ENCODE results near the gene CRAMP1.

The CRAMP1 gene

DNA sequence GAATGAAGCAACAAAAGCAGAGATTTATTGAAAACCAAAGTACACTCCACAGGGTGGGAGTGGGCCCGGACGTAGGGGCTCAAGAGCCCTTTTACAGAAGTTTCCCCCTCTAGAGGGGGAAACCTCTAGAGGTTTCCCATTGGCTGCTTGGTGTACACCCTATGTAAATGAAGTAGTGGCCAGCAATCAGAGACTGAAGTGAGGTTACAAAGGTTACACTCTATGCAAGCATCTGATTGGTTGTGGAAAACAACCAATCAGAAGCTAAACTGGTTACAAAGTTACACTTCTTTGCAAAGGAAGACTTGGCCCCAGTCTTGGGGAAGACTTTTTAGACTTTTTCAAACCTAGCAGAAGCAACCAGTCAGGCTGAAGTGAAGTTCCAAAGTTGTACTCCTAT, 27.1 kb downstream of the CRAMP1 start:
- Histone ChIP-seq H2BK5ac (ENCODE audit: low read depth, low read length, poor library complexity, severe bottlenecking) (no peak overlapping the region), H4K8ac (ENCODE audit: low read length) (no peak overlapping the region), H2AK5ac (ENCODE audit: low read length, severe bottlenecking) (no peak overlapping the region), H3K14ac (ENCODE audit: low read length in 2 of 2) (no peak overlapping the region), H3K9me3 (ENCODE audit: control insufficient read depth, low read length) (no peaks in the 10 kb centered on the region), H2AFZ (ENCODE audit: low read depth, low read length) (no peak overlapping the region), H3K18ac (ENCODE audit: low read depth in 1 of 2, low read length in 2 of 2) (no peak overlapping the region), H3K27me3 (ENCODE audit: control insufficient read depth in 1 of 2, insufficient read depth in 1 of 2, low read length in 2 of 2) (no peaks in the 10 kb centered on the region), H2BK12ac (ENCODE audit: low read length in 2 of 2) (no peak overlapping the region), H3K27ac (ENCODE audit: low read length, poor library complexity, severe bottlenecking) (no peak overlapping the region), H2BK120ac (ENCODE audit: low read depth, low read length) (no peak overlapping the region), H3K36me3 (ENCODE audit: control insufficient read depth in 1 of 2, insufficient read depth in 2 of 2, low read depth in 1 of 2, low read length in 2 of 2) (peaks cover 80 to 84% of the 10 kb centered on the region in 2 experiments), H4K91ac (ENCODE audit: low read length) (no peak overlapping the region), H3K4ac (ENCODE audit: low read depth in 1 of 2, low read length in 2 of 2) (no peak overlapping the region), H3K79me1 (replicated peaks; ENCODE audit: low read length, poor library complexity, severe bottlenecking) (peaks cover 62% of the 10 kb centered on the region), H2BK15ac (ENCODE audit: low read depth, poor library complexity, severe bottlenecking) (no peak overlapping the region), H3K4me1 (ENCODE audit: control insufficient read depth, insufficient read depth, low read depth, low read length) (peaks cover 7% of the 10 kb centered on the region), H3K23ac (ENCODE audit: low read length in 2 of 2) (no peak overlapping the region), H3K9ac (ENCODE audit: low read length) (no peak overlapping the region), H3K4me3 (ENCODE audit: insufficient read depth in 1 of 2, low read depth in 1 of 2, low read length in 2 of 2) (no peak overlapping the region), H3K4me2 (ENCODE audit: low read length, poor library complexity, severe bottlenecking) (no peak overlapping the region)
- DNase-seq: no peak
- WGBS: 100% methylated on average over 2 of the region's 2 CpGs

DNA sequence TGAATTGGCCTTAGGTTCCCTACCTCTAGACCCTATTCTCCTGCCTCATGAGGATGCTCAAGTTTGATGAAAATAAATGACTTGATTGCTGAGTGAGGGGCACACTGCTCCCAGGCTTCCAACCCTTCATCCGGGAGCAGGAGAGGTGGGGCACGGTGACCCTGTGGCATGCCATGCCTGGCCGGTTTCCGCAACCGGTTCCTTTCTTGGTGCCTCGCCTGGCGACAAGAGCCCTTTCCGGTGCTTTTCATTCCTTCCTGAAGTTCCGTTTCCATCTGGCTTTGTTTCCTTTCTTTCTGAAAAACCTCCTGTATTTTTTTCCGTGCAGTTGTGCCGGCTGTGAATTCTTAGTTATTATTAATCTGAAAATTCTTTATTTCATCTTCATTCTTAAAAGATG, 27.7 kb downstream of the CRAMP1 start:
- WGBS: 96% methylated on average over 7 of the region's 11 CpGs
- H4K91ac ChIP-seq (ENCODE audit: low read length): no peak overlapping the region

DNA sequence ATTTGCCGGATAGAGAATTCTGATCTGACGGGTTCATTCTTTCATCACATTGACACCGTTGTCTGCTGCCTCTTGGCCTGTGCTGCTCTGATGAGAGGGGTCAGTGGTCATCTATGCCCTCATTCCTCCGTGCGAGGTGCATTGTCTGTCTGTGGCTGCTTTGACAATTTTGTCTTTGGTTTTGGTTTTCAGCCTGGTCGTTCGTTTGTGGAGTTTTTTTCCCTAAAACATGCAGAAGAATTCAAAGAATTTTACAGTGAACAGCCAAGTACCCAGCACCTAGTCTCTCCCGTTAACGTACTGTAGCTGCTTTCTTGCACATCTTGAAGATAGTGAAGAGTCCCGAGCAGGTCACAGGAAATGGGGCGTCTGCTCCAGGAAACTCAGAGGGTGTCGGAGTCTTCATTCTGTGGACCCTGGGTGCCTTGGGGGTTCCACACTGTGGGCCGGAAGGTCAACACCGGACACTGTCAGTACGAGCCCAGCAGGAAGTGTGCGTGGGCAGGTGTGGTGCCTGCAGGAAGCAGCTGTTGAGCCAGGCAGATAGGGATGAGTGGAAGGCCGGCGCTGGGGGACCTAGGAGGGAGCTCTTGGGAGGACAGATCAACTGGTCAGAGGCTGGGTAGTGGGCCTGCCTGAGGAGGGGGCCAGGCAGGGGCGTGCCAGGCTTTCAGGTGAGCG, 28.2 kb downstream of the CRAMP1 start:
- 94% methylated on average over 20 of the region's 20 CpGs for WGBS
- H2AFZ ChIP-seq (ENCODE audit: low read depth, low read length): no peak overlapping the region

More for the DNA sequence above, 27.7 kb downstream of the CRAMP1 start:
- no peak overlapping the region for H3K23ac ChIP-seq (ENCODE audit: low read length in 2 of 2)
- H3K14ac ChIP-seq (ENCODE audit: low read length in 2 of 2): no peak overlapping the region
- H3K79me1 ChIP-seq (replicated peaks; ENCODE audit: low read length, poor library complexity, severe bottlenecking): peaks cover 62% of the 10 kb centered on the region
- H3K4me3 ChIP-seq (ENCODE audit: insufficient read depth in 1 of 2, low read depth in 1 of 2, low read length in 2 of 2): no peak overlapping the region
- no peak overlapping the region for H2BK5ac ChIP-seq (ENCODE audit: low read depth, low read length, poor library complexity, severe bottlenecking)
- H4K8ac ChIP-seq (ENCODE audit: low read length): no peak overlapping the region
- no peak overlapping the region for H3K4ac ChIP-seq (ENCODE audit: low read depth in 1 of 2, low read length in 2 of 2)
- H3K4me2 ChIP-seq (ENCODE audit: low read length, poor library complexity, severe bottlenecking): no peak overlapping the region
- H3K4me1 ChIP-seq (ENCODE audit: control insufficient read depth, insufficient read depth, low read depth, low read length): peaks cover 7% of the 10 kb centered on the region
- H3K9ac ChIP-seq (ENCODE audit: low read length): no peak overlapping the region
- H2BK120ac ChIP-seq (ENCODE audit: low read depth, low read length): no peak overlapping the region
- no peak overlapping the region for H2BK12ac ChIP-seq (ENCODE audit: low read length in 2 of 2)
- H3K27ac ChIP-seq (ENCODE audit: low read length, poor library complexity, severe bottlenecking): no peak overlapping the region
- no peak for DNase-seq
- H3K9me3 ChIP-seq (ENCODE audit: control insufficient read depth, low read length): no peaks in the 10 kb centered on the region
- H2AFZ ChIP-seq (ENCODE audit: low read depth, low read length): no peak overlapping the region
- no peak overlapping the region for H2AK5ac ChIP-seq (ENCODE audit: low read length, severe bottlenecking)
- H3K18ac ChIP-seq (ENCODE audit: low read depth in 1 of 2, low read length in 2 of 2): no peak overlapping the region
- H2BK15ac ChIP-seq (ENCODE audit: low read depth, poor library complexity, severe bottlenecking): no peak overlapping the region
- H3K27me3 ChIP-seq (ENCODE audit: control insufficient read depth in 1 of 2, insufficient read depth in 1 of 2, low read length in 2 of 2): no peaks in the 10 kb centered on the region
- peaks cover 78 to 84% of the 10 kb centered on the region in 2 experiments for H3K36me3 ChIP-seq (ENCODE audit: control insufficient read depth in 1 of 2, insufficient read depth in 2 of 2, low read depth in 1 of 2, low read length in 2 of 2)

DNA sequence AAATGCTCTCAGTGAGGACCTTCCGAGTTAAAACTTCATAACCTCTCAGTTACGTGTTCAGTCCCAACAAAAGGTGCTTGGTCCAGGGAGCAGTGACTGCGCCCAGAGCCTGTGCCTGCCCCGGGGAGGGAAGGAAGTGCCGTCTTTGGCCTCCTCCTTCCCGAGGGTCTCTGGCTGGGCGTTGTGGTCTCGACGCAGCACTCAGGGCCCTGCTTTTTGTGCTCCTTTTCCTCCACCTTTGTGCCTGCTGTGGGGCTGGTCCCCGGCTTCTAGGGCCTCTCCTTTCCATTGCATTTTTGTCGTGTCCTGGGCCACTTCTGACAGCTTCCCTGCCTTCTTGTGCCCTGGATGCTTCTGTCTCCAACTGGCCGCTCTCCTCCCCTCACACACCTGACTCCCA, 29.1 kb downstream of the CRAMP1 start:
- no peak overlapping the region for H2BK120ac ChIP-seq (ENCODE audit: low read depth, low read length)
- no peak overlapping the region for H2AK5ac ChIP-seq (ENCODE audit: low read length, severe bottlenecking)
- H3K4me2 ChIP-seq (ENCODE audit: low read length, poor library complexity, severe bottlenecking): no peak overlapping the region
- H3K4me3 ChIP-seq (ENCODE audit: insufficient read depth in 1 of 2, low read depth in 1 of 2, low read length in 2 of 2): no peak overlapping the region
- no peak overlapping the region for H3K14ac ChIP-seq (ENCODE audit: low read length in 2 of 2)
- peaks cover 15% of the 10 kb centered on the region for H3K4me1 ChIP-seq (ENCODE audit: control insufficient read depth, insufficient read depth, low read depth, low read length)
- no peak overlapping the region for H3K18ac ChIP-seq (ENCODE audit: low read depth in 1 of 2, low read length in 2 of 2)
- peaks cover 75 to 88% of the 10 kb centered on the region in 2 experiments for H3K36me3 ChIP-seq (ENCODE audit: control insufficient read depth in 1 of 2, insufficient read depth in 2 of 2, low read depth in 1 of 2, low read length in 2 of 2)
- no peak overlapping the region for H3K9ac ChIP-seq (ENCODE audit: low read length)
- 94% methylated on average over 12 of the region's 12 CpGs for WGBS
- H3K9me3 ChIP-seq (ENCODE audit: control insufficient read depth, low read length): no peaks in the 10 kb centered on the region
- H3K23ac ChIP-seq (ENCODE audit: low read length in 2 of 2): no peak overlapping the region
- H2AFZ ChIP-seq (ENCODE audit: low read depth, low read length): no peak overlapping the region
- no peaks in the 10 kb centered on the region for H3K27me3 ChIP-seq (ENCODE audit: control insufficient read depth in 1 of 2, insufficient read depth in 1 of 2, low read length in 2 of 2)
- H3K4ac ChIP-seq (ENCODE audit: low read depth in 1 of 2, low read length in 2 of 2): no peak overlapping the region
- H4K8ac ChIP-seq (ENCODE audit: low read length): no peak overlapping the region
- H4K91ac ChIP-seq (ENCODE audit: low read length): no peak overlapping the region
- no peak overlapping the region for H2BK12ac ChIP-seq (ENCODE audit: low read length in 2 of 2)
- no peak overlapping the region for H3K27ac ChIP-seq (ENCODE audit: low read length, poor library complexity, severe bottlenecking)
- no peak overlapping the region for H2BK5ac ChIP-seq (ENCODE audit: low read depth, low read length, poor library complexity, severe bottlenecking)
- no peak overlapping the region for H2BK15ac ChIP-seq (ENCODE audit: low read depth, poor library complexity, severe bottlenecking)
- DNase-seq: no peak
- H3K79me1 ChIP-seq (replicated peaks; ENCODE audit: low read length, poor library complexity, severe bottlenecking): peaks cover 59% of the 10 kb centered on the region

More for the DNA sequence above, 28.2 kb downstream of the CRAMP1 start:
- H3K79me1 ChIP-seq (replicated peaks; ENCODE audit: low read length, poor library complexity, severe bottlenecking): peaks cover 57% of the 10 kb centered on the region
- no peak overlapping the region for H3K4me3 ChIP-seq (ENCODE audit: insufficient read depth in 1 of 2, low read depth in 1 of 2, low read length in 2 of 2)
- H3K4me2 ChIP-seq (ENCODE audit: low read length, poor library complexity, severe bottlenecking): no peak overlapping the region
- H3K36me3 ChIP-seq (ENCODE audit: control insufficient read depth in 1 of 2, insufficient read depth in 2 of 2, low read depth in 1 of 2, low read length in 2 of 2): peaks cover 74 to 83% of the 10 kb centered on the region in 2 experiments
- H4K8ac ChIP-seq (ENCODE audit: low read length): no peak overlapping the region
- H2BK12ac ChIP-seq (ENCODE audit: low read length in 2 of 2): no peak overlapping the region
- DNase-seq: no peak
- H3K27me3 ChIP-seq (ENCODE audit: control insufficient read depth in 1 of 2, insufficient read depth in 1 of 2, low read length in 2 of 2): no peaks in the 10 kb centered on the region
- H4K91ac ChIP-seq (ENCODE audit: low read length): no peak overlapping the region
- H2BK120ac ChIP-seq (ENCODE audit: low read depth, low read length): no peak overlapping the region
- H3K4me1 ChIP-seq (ENCODE audit: control insufficient read depth, insufficient read depth, low read depth, low read length): peaks cover 7% of the 10 kb centered on the region
- H2BK15ac ChIP-seq (ENCODE audit: low read depth, poor library complexity, severe bottlenecking): no peak overlapping the region
- no peak overlapping the region for H3K9ac ChIP-seq (ENCODE audit: low read length)
- H3K18ac ChIP-seq (ENCODE audit: low read depth in 1 of 2, low read length in 2 of 2): no peak overlapping the region
- H3K14ac ChIP-seq (ENCODE audit: low read length in 2 of 2): no peak overlapping the region
- H3K4ac ChIP-seq (ENCODE audit: low read depth in 1 of 2, low read length in 2 of 2): no peak overlapping the region
- H2BK5ac ChIP-seq (ENCODE audit: low read depth, low read length, poor library complexity, severe bottlenecking): no peak overlapping the region
- H2AK5ac ChIP-seq (ENCODE audit: low read length, severe bottlenecking): no peak overlapping the region
- H3K9me3 ChIP-seq (ENCODE audit: control insufficient read depth, low read length): no peaks in the 10 kb centered on the region
- H3K23ac ChIP-seq (ENCODE audit: low read length in 2 of 2): no peak overlapping the region
- H3K27ac ChIP-seq (ENCODE audit: low read length, poor library complexity, severe bottlenecking): no peak overlapping the region
